HL-60 (cell line): Measurements from ENCODE around the gene IL23R.

Experiments used
- CTCF ChIP-seq: IDR thresholded peaks from one replicate; pipeline ENCODE4 v1.5.1; 2011; ENCODE audit warnings: low read length, control low read depth, inconsistent platforms; ENCODE audit not compliant: insufficient read depth
- POLR2AphosphoS5 ChIP-seq: IDR thresholded peaks from 2 replicates; pipeline ENCODE4 v1.6.1; 2012; ENCODE audit warnings: low read depth
- REST ChIP-seq: IDR thresholded peaks from 2 replicates; pipeline ENCODE4 v1.6.1; 2012; ENCODE audit warnings: low read depth; ENCODE audit not compliant: insufficient replicate concordance

- TF ChIP-seq CTCF (no peak), POLR2AphosphoS5 (no peak), REST (no peak)
Measured at GRCh38 chr1:67241200-67241746, 75.0 kb downstream of the IL23R start.
